ENCODE results near the gene RANBP3.

RANBP3 gene

GRCh38 chr19:6015841-6016545, 38.1 kb upstream of the RANBP3 start:
- Mint-ChIP-seq H3K4me3 (no peak overlapping the region), H3K27ac (no peak overlapping the region), H3K27me3 (ENCODE audit: low read depth) (no peaks in the 10 kb centered on the region), H3K9me3 (no peaks in the 10 kb centered on the region), H3K36me3 (ENCODE audit: low read depth) (no peaks in the 10 kb centered on the region), H3K4me1 (no peaks in the 10 kb centered on the region)
- no peak for TF ChIP-seq CTCF (IDR thresholded peaks at IDR 0.05; ENCODE audit: unreplicated experiment in 3 of 3)

- no peaks in the 10 kb centered on the region for H3K27me3 Mint-ChIP-seq (ENCODE audit: low read depth)
- no peak for TF ChIP-seq CTCF (IDR thresholded peaks at IDR 0.05; ENCODE audit: unreplicated experiment in 3 of 3)
- peaks cover 3% of the 10 kb centered on the region for H3K36me3 Mint-ChIP-seq (ENCODE audit: low read depth)
- H3K9me3 Mint-ChIP-seq: no peaks in the 10 kb centered on the region
- H3K4me3 Mint-ChIP-seq: no peak overlapping the region
- H3K27ac Mint-ChIP-seq: no peak overlapping the region
- H3K4me1 Mint-ChIP-seq: no peaks in the 10 kb centered on the region
These were observed 36.7 kb upstream of the RANBP3 start for GRCh38 chr19:6014551-6015135.

- no peaks in the 10 kb centered on the region for H3K27me3 Mint-ChIP-seq (ENCODE audit: low read depth)
- H3K4me1 Mint-ChIP-seq: no peaks in the 10 kb centered on the region
- peaks cover 5% of the 10 kb centered on the region for H3K36me3 Mint-ChIP-seq (ENCODE audit: low read depth)
- no peak for TF ChIP-seq CTCF (IDR thresholded peaks at IDR 0.05; ENCODE audit: unreplicated experiment in 3 of 3)
- no peak overlapping the region for H3K4me3 Mint-ChIP-seq
- no peaks in the 10 kb centered on the region for H3K9me3 Mint-ChIP-seq
- H3K27ac Mint-ChIP-seq: peak overlapping the region in 1 of 3 experiments; percentile 26
These were observed 34.7 kb upstream of the RANBP3 start for GRCh38 chr19:6012426-6013170.

- no peak overlapping the region for H3K27ac Mint-ChIP-seq
- H3K36me3 Mint-ChIP-seq (ENCODE audit: low read depth): peaks cover 8% of the 10 kb centered on the region
- no peaks in the 10 kb centered on the region for H3K4me1 Mint-ChIP-seq
- no peaks in the 10 kb centered on the region for H3K27me3 Mint-ChIP-seq (ENCODE audit: low read depth)
- H3K9me3 Mint-ChIP-seq: no peaks in the 10 kb centered on the region
- H3K4me3 Mint-ChIP-seq: no peak overlapping the region
- TF ChIP-seq CTCF (IDR thresholded peaks at IDR 0.05; ENCODE audit: unreplicated experiment in 3 of 3): no peak
These were observed 33.9 kb upstream of the RANBP3 start for GRCh38 chr19:6011794-6012193.

- Mint-ChIP-seq H3K9me3 (no peaks in the 10 kb centered on the region), H3K36me3 (ENCODE audit: low read depth) (peaks cover 8% of the 10 kb centered on the region), H3K27me3 (ENCODE audit: low read depth) (no peaks in the 10 kb centered on the region), H3K27ac (no peak overlapping the region), H3K4me1 (no peaks in the 10 kb centered on the region), H3K4me3 (no peak overlapping the region)
- TF ChIP-seq CTCF (IDR thresholded peaks at IDR 0.05; ENCODE audit: unreplicated experiment in 3 of 3): no peak
These were observed 33.3 kb upstream of the RANBP3 start for GRCh38 chr19:6011206-6011605.

All from nephron (organoid).